Measurements from ENCODE around the gene CALHM3.

DNA sequence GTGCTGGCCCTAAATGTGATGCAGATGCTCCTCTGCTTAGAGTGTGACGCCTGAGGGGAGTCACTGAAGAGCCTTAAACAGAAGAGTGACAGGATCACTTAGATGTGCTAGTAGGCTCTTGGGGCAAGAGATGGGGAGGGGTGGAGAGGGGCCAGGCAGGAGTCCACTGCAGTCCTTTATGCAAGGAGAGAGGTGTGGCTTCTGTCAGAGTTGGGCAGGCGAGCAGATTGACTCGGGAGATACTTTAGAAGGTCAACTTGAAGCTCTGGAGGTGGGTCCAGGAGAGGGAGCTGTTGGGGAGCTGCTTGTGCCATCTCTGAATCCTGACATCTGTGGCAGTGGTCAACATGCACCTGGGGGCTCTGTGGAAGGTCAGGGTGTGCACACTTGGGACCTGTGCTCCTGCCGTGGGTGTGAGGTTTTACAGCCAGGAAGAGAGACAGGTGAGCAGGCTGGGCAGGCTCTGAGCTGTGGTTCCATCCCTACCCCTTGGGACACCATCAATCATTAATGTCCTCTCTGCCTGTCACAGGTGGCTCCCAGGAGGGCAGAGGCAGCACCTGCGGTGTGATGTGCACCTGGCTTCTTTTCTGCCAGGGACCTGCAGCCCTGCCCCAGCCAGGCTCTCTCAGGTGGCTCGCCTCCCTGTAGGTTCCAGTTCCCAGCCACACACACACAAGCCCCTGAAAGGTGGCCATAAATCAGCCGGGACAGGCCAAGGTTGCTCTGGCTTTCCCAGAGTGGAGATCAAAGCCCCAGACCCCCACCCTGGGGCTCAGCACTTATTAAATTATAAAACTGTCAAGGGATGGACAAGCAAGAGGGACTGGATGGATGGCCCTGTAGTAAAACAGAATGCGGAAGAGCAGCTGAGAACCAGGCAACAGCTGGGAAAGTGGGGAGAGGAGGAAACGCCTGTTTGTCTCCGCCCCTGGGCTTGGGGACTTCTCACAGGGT is 28.5 kb upstream of the CALHM3 start:
- TF ChIP-seq POLR2A (IDR thresholded peaks at IDR 0.05; ENCODE audit: low read length) = no peak
- TF ChIP-seq GATA1 (IDR thresholded peaks at IDR 0.05; ENCODE audit: low read depth, low read length) = no peak
